ENCODE measurements around the gene P2RX1.

P2RX1 gene

DNA sequence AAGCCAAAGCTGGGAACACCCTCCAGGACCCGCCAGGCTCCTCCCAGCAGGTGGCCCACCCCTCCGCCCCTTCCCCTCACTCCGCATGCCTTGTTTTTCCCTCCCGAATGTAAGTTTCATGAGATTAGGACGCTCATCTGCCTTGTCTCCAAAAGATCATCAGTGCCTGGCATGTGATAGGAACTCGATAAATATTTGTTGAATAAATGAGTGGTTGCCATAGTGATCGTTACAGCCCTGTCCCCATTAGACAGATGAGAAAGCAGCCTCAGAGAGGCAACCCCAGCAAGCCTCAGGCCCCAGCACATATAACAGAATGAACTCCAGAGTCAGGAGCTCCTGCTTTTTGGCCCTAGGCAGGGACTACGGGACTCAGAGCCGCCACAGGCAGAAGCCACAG lies 28.5 kb downstream of the P2RX1 start:
- DNase-seq (ENCODE audit: low read depth in 2 of 2) = no peak

DNA sequence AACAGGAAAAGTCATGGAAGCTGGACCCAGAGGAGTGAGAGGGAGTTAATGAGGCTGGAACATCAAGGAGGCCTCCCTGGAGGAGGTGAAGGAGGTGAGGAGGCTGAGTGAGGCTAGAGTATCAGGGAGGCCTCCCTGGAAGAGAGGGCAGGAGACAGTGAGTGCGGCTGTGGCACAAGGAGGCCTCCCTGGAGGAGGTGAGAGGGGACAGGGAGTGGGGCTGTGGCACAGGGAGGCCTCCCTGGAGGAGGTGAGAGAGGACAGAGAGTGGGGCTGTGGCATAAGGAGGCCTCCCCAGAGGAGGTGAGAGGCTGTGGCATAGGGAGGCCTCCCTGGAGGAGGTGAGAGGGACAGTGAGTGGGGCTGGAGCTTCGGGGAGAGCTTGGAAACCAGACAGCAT lies 28.9 kb downstream of the P2RX1 start:
- DNase-seq (ENCODE audit: low read depth in 2 of 2) = no peak

DNA sequence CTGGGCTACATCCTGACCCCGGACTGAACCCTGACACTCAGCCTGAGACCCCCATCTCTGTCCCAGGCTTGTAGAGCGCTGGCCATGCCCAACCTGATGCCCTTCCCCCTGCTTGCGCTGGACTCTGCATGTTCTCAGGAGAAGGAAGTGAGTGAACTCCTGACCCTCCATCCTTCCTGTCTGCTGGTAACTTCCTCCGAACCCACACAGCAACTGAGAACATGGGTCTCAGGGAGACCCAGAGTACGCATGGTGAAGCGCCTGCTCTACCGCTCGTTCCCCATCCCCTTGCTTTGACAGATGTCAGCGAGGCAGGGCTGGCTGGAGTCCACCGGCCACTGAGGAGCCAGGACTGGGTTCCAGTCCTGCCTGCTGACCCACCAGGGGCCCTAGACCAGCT lies 29.5 kb downstream of the P2RX1 start:
- DNase-seq (ENCODE audit: low read depth in 2 of 2) = no peak

DNA sequence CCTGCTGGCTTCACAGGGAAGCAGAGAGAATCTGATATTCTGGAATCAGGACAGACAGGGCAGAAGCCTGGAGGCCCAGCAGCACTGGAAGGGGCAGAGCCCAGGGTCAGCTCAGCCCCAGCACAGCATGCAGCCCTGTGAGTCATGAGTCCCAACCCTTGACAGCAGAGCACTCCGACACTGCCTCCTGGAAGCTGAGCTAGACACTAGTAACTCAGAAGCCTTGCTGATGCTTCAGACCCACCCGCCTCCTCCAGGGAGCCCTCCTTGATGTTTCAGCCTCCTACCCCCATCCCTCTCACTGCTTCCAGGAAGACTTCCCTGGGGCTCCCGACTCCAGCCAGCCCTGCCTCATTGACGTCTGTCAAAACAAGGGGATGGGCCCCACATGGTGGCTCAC lies 30.3 kb downstream of the P2RX1 start:
- DNase-seq (ENCODE audit: low read depth in 2 of 2) = no peak

DNA sequence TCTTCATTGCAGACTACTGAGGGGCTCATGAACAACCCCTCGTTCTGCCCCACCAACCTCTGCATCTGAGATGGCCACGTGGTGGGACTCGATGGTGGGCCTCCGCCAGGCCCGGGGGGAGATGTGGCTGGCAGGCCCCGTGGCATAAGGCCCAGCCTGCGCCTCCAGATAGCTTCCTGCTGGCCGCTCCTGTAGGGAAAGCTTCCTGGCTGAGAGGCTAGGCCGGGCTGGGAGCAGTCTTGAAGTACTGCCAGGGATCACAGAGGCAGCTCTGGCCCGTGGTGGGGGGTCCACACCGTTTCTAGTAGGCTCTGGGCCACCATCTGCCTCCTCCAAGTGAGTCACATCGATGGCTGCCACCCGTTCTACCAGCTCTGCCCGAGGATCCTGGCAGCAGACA lies 31.0 kb downstream of the P2RX1 start:
- no peak for DNase-seq (ENCODE audit: low read depth in 2 of 2)

DNA sequence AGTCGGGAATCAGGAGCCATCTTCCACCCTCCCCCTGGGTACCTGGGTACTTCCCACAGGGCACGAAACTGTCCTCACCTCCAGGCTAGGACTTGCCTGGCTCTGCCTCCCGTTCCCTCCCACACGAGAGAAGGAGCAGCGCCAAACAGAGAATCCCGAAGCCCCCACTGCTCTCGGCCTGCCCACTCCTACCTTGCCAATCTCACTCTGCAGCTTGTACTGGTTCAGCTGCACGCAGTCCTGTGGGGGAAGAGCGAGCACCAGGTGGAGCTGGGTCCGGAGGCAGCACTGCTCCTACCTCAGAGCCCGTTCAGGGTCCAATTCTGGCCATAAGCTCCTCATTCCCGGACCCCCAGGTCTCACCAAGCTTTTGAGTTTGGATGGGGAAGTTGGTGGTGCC lies 32.1 kb downstream of the P2RX1 start:
- DNase-seq (ENCODE audit: low read depth in 2 of 2) = no peak

DNA sequence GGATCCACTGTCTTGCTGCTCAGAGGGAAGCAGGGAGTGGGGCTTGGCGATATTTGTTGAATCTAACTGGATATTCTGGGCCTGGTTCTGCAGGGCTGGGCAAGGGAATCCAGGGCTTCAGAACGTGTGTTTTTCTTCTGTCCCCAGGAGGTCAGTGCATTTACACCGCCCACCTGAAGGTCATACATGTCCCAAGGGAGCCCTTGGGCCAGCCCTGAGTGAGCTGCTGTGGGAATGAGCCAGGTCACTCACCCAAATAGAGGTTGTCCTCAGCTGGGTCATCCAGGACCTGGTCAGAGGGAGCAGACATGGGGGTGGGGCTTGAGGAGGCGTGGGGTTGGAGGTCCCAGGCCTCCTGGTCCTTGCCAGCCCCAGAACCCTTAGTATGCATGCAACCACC lies 34.0 kb downstream of the P2RX1 start:
- no peak for DNase-seq (ENCODE audit: low read depth in 2 of 2)

DNA sequence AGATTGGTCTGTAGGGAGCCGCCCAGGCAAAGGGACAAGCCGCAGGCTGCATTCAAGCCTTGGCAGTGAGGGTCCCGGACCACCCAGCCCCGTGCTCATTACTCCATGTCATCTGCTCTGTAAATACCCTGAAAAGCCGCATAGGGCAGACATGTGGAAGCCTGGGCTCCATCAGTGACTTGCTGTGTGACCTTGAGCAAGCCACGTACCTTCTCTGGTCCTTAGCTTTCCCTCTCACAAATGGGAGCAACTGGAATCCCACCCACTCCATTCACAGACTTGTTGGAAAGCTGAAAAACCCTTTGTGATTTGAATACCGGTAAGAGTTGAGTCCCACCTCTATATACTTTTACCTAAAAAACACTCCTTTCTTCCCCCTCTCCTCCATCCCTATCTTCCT lies 35.3 kb downstream of the P2RX1 start:
- DNase-seq (ENCODE audit: low read depth in 2 of 2) = no peak

DNA sequence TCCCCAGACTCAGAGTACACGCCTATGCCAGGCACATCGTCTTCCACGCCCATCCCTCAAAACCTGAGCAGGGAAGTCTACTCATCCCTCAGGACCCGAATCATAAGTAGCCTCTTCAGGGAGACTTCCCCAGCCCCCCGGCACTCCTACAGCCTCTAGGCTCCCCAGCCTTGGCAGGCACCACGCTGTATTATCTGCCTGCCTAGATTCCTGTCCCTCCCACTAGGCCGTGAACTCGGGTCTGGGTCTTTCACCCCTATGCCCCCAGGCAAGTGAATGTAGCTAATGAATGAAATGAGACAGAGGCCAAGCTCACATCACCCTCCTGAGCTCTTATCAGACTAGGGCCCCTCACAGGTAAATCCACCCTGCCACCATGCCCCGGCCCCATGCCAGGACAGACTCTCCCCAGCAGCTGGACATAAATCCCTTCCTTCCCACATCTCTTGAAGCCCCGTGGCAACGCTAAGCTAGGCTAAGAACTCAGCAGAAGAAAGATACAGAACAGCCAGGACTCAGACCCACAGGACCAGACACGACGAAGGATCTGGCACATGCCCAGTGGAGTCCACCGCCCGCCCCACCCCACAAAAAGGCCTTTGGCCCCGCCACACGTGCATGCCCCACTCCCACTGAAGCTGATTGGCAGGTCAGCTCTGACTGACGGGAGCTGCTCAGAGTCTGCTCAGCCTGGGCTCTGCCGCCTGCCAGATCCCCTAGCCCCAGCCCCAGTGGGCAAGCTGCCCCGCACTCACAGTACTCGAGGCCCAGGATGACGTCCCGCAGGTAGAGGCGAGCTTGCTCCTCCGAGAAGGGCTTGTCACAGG lies 36.5 kb downstream of the P2RX1 start:
- DNase-seq (ENCODE audit: low read depth in 2 of 2) = no peak

DNA sequence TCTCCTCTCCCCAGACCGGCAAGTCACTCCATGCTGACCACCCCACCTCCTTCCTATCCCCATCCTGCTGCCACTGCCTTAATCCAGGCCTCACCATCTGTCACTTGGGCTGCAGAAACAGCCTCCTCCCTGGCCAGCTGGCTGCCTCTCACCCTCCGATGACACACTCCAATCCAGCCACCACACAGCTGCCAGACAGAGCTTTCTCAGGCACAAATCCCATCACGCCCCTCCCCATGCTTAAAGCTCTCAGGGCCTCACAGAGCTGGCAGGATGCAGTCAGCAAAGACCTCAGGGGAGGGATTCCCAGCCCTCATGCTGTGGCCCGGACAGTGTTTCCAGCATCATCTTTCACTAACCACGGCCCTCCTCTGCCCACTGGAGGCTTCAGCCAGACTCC lies 37.1 kb downstream of the P2RX1 start:
- no peak for DNase-seq (ENCODE audit: low read depth in 2 of 2)

DNA sequence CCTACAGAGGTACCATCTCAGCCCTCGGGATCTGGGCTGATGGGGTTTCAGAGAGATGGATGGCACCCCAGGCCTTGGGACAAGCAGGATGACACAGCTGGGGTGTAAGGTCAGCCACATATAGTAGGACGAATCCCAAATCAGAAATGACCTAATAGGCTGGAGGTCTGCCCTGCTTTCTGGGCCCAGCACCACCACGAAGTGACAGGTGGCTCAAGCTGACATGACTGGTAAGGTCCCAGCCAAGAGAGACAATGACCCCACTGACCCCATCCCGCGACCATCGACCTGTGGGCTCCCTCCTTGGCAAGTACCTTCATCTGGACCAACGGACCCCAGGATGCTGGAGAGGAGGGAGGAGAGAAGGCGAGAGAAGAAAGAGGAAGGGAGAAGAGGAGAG lies 39.0 kb downstream of the P2RX1 start:
- no peak for DNase-seq (ENCODE audit: low read depth in 2 of 2)

DNA sequence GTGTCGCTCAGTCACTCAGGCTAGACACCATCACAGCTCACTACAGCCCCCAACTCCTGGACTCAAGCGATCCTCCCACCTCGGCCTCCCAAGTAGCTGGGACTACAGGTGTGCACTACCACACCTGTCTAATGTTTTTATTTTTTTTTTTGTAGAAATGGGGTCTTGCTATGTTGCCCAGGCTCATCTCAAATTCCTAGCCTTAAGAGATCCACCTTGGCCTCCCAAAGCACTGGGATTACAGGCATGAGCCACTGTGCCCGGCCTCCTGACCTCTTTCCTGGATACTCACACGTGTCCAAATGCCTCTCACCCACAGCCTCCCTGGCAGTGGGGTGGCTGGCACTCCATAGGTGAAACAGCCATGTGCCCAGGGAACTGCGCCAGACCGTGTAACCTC lies 40.9 kb downstream of the P2RX1 start:
- DNase-seq (ENCODE audit: low read depth in 2 of 2) = no peak

DNA sequence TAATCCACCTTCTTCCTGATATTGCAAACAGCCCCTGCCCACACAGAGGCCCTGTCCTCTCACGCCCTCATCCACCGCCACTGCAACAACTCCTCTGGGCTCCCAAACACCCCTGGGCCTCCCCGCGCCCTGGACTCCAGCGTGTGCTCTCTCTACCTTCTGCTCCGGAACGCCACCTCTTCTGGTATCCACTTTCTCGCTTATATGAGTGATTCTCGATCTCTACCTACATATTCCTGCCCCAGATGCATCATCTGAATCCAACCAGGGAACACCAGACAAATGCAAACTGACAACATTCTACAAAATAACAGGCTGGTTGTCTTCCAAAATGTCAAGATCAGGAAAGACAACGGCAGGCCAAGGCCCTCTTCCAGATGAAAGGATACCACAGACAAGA lies 42.4 kb downstream of the P2RX1 start:
- DNase-seq (ENCODE audit: low read depth in 2 of 2) = no peak

DNA sequence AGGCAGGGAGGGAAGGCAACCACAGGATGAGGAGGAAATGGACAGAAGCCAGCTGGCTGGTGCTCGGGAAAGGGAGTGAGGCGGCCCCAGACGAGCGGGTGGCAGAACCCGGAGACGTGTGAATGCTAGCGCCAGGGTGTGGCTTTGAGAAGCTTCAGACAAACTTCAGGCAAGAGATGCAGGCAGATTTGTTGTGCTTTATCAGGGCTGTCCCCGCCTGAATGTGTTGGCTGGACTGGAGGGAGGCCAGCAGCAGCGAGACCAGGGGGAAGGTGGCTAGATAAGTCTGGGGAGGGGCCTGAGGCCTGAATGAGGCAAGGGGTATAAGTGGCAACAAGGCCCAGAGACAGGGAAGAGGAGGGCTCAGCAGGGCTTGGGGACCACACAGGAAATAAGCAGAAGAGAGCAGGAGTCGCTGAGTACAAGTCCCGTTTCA lies 45.4 kb downstream of the P2RX1 start:
- no peak for DNase-seq (ENCODE audit: low read depth in 2 of 2)

DNA sequence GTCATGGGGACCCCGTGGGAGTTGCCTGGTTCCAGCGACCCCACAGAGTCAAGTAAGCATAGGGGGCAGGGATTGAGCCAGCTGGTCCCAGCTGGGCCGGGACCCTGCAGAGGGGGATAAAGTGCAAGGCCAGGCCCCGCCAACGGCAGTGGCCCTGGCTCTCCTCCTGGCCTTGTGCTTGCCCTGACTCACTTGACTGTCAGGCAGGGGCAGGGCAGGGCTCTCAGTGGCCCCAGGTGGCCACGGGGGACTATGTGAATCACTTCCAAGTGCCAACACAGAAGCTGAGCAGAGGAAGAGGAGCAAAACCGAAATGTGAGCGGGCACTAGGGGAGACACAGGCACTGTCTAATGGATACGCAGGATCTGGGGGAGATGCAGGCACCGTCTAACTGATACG lies 48.7 kb downstream of the P2RX1 start:
- DNase-seq (ENCODE audit: low read depth in 2 of 2) = no peak

DNA sequence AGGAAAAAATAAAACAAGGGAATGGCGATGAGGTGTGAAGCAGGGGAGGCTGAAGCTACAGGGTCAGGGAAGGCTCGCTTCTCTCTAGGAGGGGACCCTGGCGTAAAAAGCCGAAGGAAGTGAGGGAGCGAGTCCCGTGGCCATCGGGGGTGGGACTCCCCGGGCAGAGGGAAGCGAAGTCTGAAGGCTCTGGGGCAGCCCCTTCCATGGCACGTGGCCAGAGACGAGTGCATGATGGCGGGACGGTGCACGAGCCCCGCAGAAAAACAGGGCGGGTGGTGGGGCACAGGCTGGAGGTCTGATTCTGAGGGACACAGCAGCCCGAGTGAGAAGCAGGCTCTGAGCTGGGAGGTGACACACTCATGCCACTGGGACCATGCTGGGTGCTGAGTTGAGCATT lies 49.2 kb downstream of the P2RX1 start:
- DNase-seq (ENCODE audit: low read depth in 2 of 2) = no peak

DNA sequence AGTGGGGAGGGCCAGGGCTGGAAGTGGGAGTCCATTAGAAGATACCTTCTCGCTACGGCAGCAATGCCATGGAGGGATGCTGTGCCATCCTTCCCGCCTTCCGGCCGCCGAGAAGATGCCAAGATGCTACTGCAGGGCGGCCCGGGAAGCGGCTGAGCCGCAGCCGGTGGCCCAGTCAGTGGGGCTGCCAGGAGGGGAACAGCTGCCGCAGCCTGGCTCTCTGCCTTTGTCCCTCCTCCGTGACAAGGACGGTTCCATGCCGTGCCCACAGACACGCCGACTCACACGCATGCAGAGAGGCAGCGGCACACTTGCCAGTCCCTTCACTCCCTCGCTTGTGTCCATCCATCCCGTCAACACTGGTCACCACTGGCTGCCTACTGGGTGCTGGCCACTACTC lies 50.0 kb downstream of the P2RX1 start:
- DNase-seq (ENCODE audit: low read depth in 2 of 2) = no peak

DNA sequence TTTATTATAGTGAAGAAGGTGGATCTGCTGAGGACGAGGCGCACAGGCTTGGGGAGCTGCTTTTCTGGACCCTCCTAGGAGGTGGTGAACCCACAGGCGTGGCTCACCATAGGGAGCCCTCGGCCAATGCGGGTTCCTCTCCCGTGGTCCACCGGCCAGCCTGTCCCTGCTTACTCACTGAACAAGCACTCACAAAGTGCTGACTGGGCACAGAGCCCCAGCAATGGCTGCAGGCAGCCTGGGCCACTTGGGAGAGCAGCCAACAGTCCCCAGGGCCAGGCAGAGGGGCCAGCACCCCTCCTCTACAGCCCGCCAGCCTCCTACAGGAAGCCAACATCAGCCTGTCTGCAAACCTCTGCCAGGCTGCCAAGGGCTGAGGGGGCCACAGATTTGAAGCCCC lies 51.1 kb downstream of the P2RX1 start:
- DNase-seq (ENCODE audit: low read depth in 2 of 2) = no peak

DNA sequence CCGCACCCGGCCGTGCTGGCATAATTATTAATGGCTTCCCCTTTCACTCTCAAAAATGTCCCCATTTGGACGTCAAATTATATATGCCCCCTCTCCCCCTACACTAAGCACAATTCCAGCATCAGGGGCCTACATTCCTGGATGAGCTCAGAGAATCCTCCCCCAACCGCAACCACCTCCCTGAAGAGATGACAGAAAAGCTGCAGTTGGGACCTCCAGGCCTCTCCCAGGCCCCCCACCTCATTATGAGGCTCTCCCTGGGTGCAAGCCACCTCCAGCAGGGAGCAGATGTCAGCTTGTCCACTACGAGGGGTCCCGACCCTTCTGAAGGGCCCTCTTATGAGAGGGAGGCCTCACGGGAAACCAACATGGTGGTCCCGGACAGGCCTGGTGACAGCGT lies 51.7 kb downstream of the P2RX1 start:
- no peak for DNase-seq (ENCODE audit: low read depth in 2 of 2)

DNA sequence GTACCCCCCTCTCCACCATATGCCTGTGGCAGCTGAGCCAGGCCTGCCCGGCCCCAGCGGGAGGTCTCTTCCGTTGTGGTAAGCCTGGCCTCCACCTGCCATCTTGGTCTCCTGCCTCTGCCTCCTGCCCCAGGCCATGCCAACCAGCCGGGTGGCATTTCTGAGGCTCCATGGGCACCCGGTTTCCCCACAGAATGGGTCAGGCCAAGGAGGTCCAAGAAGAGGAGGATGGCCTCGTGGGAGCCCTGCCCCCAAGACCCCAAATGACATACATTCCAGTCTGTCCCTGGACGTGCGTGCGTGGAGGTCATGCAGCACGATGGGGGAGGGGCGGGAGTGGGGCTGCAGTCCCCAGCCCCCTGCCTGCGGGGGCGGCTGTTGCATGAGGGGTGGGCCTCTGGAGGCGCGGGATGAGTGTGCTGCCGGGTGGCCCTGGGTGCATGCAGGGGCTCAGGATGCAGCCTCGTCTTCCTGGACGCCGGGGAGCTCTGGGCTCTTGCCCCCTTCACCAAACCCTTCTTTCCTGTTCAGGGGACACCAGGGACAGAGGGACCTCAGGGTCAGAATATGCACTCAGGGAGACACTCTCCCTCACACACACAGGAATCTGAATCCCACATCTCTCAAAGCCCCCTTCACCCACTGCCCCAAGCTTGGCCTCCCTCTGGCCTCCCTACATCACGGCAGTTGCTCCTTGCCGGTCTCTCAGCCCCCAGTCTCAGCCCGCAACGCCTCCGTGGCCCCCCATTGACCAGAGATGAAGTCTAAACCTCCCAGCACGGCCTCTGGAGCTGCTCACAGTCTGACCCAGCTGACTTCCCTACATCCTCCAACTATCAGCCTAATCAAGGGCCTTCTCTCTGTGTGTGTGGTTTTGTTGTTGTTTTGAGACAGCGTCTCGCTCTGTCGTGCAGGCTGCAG lies 54.2 kb downstream of the P2RX1 start:
- no peak for DNase-seq (ENCODE audit: low read depth in 2 of 2)

DNA sequence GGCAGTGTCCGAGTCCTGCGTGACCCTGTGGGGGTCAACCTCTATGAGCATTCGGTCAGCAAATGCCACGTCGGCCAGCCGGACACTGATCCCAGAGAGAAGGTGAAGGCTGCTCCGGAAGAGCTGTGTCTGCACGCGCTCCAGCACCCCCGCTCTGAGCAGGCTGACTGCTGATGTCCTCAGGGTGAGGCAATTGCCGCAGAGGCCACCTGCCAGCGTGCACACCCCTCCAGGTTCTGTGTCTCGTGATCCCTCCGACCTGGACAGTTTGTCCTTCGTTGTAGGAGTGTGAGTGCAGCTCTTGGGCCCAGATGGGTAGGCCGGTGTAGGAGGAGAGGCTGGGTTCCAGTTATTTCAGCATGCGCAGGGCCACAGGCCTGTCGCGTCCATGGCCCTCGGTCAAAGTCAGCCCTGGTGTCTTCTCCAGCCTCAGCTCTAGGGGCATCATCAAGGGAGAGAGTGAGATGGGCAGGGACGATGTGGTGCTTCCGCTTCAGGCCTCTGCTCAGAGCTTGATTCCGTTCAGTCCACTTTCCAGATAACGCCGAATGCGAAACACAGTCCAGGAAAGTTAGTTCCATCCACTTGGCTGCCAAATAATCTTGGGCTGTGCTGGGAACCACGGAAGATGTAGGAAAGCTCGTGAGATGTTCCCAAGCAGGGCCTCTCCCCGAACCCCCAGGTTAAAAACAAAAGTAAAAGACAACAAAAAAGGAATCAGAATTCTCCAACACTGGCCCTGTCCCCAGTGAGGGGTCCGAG lies 55.1 kb downstream of the P2RX1 start:
- DNase-seq (ENCODE audit: low read depth in 2 of 2) = no peak

DNA sequence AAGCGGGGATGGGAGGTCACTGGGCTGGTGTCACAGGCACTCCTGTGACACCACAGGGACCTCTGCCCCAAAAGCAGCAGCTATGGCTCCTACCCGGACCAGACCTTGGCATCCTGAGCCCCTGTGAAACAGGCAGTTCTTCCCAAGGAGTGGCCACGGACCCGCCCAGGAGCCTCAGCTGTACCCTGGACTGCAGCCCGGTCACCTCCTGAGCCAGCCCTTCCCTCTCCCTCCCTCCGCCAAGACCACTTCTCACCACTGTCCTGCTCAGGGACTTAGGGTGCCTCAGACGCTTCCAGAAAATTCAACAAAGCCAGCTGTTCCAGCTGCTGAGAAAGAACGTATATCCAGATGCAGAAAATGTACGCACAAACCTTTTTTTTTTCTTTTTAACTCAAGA lies 56.3 kb downstream of the P2RX1 start:
- no peak for DNase-seq (ENCODE audit: low read depth in 2 of 2)
